ENCODE data around the gene GPATCH1.
"Not testable (repeated sequence)": the region's sequence is repeated elsewhere in the genome, so short reads cannot be mapped to it uniquely, and the experiment has no call there.

Gene GPATCH1, protein sequence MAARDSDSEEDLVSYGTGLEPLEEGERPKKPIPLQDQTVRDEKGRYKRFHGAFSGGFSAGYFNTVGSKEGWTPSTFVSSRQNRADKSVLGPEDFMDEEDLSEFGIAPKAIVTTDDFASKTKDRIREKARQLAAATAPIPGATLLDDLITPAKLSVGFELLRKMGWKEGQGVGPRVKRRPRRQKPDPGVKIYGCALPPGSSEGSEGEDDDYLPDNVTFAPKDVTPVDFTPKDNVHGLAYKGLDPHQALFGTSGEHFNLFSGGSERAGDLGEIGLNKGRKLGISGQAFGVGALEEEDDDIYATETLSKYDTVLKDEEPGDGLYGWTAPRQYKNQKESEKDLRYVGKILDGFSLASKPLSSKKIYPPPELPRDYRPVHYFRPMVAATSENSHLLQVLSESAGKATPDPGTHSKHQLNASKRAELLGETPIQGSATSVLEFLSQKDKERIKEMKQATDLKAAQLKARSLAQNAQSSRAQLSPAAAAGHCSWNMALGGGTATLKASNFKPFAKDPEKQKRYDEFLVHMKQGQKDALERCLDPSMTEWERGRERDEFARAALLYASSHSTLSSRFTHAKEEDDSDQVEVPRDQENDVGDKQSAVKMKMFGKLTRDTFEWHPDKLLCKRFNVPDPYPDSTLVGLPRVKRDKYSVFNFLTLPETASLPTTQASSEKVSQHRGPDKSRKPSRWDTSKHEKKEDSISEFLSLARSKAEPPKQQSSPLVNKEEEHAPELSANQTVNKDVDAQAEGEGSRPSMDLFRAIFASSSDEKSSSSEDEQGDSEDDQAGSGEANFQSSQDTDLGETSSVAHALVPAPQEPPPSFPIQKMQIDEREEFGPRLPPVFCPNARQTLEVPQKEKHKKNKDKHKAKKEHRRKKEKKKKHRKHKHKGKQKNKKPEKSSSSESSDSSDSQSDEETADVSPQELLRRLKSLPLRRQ

DNA sequence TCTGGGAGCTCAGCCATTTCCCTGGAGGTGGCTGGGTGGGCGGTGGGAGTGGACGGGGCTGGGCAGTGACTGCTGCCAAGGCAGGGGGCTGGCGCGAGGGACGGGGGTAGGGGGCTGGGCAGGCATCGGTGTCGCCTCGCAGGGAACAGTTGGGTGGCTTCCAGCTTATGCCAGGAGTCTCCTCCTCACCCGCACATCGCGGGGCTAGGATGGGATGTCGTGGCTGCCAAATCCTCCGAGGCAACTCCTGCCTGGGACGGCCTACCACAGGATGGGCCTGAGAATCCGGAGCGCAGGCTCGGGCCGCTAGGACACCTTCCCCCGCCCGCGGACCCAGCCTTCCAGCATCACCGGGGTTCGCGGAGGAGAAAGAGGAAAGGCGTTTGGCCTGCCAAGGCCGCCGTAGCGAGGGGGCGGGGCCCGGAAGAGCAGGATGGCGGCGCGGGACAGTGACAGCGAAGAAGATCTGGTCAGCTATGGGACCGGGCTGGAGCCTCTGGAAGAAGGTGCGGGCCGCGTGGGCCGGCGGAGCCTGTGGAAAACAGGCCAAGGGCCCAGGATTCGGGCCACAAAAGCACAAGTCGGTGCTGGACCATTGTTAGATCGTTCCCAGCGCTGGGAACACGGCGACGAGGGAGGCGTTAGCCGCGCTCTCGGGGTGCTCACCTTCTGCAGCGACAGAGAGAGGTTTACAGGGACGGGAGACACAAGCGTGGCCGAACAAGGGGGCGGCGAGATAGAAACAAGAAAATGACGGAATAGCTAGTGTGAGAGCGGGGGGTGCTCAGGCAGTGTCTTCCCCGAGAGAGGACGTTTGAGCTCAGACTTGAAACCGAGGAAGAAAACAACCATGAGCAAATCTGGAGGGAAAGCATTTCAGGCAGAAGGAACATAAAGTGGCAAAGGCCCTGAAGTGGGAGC, at the start of gene GPATCH1:
Gene GPATCH1 (plus strand): TSS at position 421 of the 921 bp plus-strand sequence. CDS start 13 bp downstream, at position 434.
- peak; percentile 81 for DNase-seq

DNA sequence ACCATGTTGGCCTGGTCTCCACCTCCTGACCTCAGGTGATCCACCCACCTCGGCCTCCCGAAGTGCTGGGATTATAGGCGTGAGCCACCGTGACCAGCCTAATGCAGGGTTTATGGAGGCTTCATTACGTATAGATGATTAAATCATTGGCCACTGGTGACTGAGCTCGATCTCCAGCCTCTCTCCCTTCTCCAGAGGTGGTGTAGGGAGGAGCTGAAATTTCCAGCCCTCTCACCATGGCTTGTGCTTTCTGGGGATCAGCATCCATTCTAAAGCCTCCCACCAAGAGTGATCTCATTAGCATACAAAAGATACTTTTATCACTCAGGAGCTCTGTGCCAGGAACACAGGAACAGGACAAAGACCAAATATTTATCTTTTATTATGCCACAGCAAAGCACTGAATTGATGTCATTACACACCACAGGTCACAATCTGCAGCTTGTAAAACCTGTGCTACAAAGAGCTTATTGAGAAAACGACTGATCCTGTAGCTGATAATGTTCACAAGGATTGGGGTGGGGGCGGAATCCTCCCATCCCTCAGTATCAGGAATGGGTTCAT, 48.7 kb upstream of the GPATCH1 start:
- no peak for DNase-seq

DNA sequence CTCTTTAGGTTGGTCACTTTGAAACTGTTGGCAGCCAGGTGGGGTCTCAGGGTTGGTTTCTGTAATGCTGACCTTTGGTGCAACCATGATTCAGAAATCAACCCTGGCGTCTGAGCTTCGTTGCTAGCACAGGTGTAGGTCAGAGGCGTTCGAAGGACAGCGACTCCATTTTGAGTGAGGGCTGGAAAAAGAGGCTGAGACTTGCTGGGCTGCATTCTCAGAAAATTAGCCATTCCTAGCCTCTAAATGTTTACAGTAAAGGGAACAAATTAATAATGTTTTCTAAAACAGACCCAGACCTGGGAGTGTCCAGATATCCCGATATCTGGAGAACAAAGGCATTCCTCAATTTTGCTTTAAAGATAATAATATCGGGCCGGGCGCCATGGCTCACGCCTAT, 45.5 kb upstream of the GPATCH1 start:
- DNase-seq: no peak

GRCh38 chr19:33036370-33037167, 44.4 kb upstream of the GPATCH1 start:
- not testable (repeated sequence) for DNase-seq

DNA sequence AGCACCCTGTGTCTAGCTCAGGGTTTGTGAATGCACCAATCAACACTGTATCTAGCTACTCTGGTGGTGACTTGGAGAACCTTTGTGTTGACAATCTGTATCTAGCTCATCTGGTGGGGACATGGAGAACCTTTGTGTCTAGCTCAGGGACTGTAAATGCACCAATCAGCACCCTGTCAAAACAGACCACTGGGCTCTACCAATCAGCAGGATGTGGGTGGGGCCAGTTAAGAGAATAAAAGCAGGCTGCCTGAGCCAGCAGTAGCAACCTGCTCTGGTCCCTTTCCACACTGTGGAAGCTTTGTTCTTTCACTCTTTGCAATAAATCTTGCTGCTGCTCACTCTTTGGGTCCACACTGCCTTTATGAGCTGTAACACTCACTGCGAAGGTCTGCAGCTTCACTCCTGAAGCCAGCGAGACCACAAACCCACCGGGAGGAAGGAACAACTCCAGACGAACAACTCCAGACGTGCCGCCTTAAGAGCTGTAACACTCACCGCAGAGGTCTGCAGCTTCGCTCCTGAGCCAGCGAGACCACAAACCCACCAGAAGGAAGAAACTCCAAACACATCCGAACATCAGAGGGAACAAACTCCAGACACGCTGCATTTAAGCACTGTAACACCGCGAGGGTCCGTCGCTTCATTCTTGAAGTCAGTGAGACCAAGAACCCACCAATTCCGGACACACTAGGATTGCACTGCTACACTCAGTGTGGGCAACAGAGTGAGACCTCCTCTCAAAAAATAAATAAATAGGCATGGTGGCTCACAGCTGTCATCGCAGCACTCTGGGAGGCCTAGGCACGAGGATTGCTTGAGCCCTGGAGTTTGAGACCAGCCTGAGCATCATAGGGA, 43.6 kb upstream of the GPATCH1 start:
- not testable (repeated sequence) for DNase-seq

GRCh38 chr19:33039108-33039599, 41.8 kb upstream of the GPATCH1 start:
- no peak for DNase-seq

GRCh38 chr19:33039815-33040214, 41.2 kb upstream of the GPATCH1 start:
- no peak for DNase-seq

DNA sequence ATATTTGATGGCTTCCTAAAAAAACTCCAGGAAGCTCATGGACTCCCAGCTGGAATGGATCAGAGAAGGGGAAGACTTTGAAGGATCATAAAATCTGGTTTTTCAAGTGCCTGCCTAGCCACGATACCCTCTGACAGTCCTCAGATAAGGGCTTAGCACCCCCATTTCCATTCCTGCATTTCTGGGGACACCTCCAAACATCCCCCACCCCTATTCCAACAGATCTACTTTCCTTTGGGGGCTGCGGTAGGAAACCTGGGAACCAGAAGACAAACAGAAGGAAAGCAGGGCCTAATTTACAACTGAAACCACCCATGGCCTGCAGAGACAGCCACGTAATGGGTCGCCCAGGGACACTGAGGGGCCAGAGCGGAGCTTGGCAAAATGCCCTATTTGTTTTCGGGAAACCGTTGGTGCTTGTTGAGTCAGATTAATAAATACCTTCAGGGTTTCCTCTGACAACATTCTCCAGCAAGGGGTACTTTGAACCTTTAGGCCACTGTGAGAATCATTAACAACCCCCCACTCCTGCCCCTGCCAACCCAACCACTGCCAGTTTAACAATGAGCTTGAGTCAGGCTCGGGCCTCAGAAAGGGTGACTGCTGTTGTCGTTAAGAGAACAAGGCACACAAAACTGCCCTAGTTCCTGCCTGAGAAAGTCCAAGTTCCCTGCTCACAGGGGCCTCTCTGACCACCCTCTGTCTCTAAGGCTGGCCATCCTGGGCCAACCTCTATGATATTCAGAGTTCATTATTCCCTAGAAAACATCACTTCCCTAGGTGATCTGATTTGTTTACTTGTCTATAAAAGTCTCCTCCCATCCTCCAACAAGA, 39.8 kb upstream of the GPATCH1 start:
- no peak for DNase-seq

GRCh38 chr19:33041828-33042160, 39.2 kb upstream of the GPATCH1 start:
- not testable (repeated sequence) for DNase-seq

GRCh38 chr19:33047422-33047821, 33.6 kb upstream of the GPATCH1 start:
- no peak for DNase-seq

DNA sequence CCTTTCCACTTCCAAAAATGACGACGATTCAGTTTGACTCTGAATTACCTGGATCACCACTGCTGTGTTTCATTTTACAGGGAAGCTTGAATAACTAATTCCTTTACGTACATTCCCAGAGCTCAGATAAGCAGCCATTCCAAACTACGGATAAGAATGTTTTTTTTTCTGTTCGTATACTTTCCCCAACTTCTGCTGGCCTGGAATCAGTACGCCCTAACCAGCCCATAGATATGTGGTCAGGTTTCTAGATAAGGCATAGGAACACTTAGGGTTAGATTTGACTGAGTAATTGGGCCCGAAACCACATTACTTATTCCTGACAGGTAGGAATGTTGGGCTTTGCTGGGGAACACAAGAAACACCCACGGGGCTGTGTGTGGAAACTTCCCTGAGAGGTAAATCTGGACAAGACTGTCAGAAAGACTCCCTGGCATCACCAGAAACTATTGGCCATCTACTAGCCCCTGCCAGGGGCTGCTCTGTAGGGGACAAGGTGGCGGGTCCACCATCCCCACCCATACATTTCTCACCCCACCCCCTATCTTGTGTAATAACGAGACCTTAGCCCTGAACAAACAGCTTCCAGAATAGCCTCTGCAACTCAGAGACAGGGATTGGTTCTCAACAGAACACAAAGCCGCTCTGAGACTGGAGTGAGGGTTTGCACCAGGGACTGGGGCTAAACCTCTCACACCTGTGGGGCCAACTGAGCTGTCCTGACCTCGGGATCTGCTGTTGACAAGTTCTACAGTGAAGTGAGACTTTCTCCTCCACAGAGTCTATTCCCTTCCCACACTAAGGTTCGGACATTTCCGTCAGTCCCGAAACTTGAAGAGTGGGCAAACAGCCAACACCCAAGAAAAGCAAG, 31.9 kb upstream of the GPATCH1 start:
- DNase-seq: no peak

GRCh38 chr19:33050110-33050509, 30.9 kb upstream of the GPATCH1 start:
- DNase-seq: no peak

- peak; percentile 48 for DNase-seq
Measured at GRCh38 chr19:33052352-33052972, 28.5 kb upstream of the GPATCH1 start.

GRCh38 chr19:33054623-33055022, 26.4 kb upstream of the GPATCH1 start:
- DNase-seq: no peak

DNA sequence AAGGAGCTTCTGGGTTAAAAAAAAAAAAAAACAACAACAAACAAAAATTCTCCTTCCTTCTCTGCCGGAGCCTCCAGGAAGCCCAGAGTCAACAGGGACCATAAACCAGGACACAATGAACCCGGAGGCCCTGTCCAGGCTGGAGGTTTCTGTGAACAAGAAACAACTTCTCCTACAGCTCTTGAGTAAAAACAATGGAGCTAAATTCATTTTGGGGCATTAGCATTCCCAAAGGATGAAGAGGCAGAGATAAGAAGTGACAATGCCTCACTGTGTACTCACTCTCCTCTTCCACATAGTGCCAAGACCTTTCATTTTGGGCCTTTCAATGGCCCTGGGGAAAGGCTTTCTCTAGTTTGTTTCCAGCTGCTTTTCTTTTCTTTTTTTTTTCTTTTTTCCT, 25.3 kb upstream of the GPATCH1 start:
- DNase-seq: no peak

DNA sequence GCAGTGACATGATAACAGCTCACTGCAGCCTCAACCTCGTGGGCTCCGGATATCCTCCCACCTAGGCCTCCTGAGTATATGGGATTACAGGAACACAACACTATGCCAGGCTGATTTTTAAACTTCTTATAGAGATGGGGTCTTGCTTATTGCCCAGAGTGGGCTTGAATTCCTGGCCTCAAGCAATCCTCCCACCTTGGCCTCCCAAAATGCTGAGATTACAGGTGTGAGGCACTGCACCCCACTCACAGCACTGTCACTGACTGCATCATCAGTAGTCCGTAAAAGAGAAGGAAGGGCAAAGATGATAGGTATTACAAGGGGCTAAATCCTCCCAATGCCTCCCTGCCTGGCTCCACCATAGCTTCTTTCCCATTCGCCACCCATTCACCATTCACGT, 20.4 kb upstream of the GPATCH1 start:
- DNase-seq: no peak

DNA sequence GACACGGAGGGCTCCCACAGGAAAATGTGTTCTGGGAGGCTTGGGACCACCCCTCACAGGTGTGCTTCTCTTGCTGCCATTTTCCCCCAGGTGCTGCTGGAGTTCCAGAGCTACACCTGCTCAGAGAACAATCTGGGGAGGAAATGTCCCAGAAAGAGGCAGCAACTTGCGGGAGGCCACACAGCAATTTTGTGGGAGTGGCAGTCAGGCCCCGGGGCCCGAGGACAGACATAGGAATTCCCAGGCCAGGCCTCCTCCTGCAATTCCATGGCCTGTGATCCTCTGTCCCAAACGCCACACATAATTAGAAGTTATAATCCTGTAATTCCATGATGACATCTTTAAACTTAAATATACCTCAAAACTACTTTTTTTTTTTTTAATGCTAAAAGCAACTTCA, 18.1 kb upstream of the GPATCH1 start:
- no peak for DNase-seq

- no peak for DNase-seq
Measured at GRCh38 chr19:33063356-33063752, 17.6 kb upstream of the GPATCH1 start.

Measured in HCEC 1CT (cell line).